Femur (tissue), 1 donor: ENCODE measurements around the gene AOC3.

Experiments used
- DNase-seq: peaks from one replicate; pipeline ENCODE4 v3.0.0-alpha.2; 2017

Gene AOC3

GRCh38 chr17:42850954-42851353 lies at the start of gene AOC3:
Gene AOC3, plus strand, starts transcription at chr17:42851199. Its CDS starts 145 bp downstream, at chr17:42851344.
- DNase-seq: peak; percentile 46

GRCh38 chr17:42803074-42803883 lies 47.7 kb upstream of the AOC3 start:
- DNase-seq: no peak

GRCh38 chr17:42804918-42805367 lies 46.1 kb upstream of the AOC3 start:
- no peak for DNase-seq

GRCh38 chr17:42806249-42806648 lies 44.8 kb upstream of the AOC3 start:
- DNase-seq: no peak

GRCh38 chr17:42809250-42809649 lies 41.7 kb upstream of the AOC3 start:
- no peak for DNase-seq

- DNase-seq: no peak
Measured at GRCh38 chr17:42814633-42815399, 36.2 kb upstream of the AOC3 start.

- no peak for DNase-seq
Measured at GRCh38 chr17:42817866-42818265, 33.1 kb upstream of the AOC3 start.

- no peak for DNase-seq
Measured at GRCh38 chr17:42818379-42818778, 32.6 kb upstream of the AOC3 start.

- DNase-seq: no peak
Measured at GRCh38 chr17:42819939-42820535, 31.0 kb upstream of the AOC3 start.

GRCh38 chr17:42821176-42821575 lies 29.8 kb upstream of the AOC3 start:
- DNase-seq: no peak

GRCh38 chr17:42827472-42827871 lies 23.5 kb upstream of the AOC3 start:
- no peak for DNase-seq

GRCh38 chr17:42830971-42831370 lies 20.0 kb upstream of the AOC3 start:
- no peak for DNase-seq

GRCh38 chr17:42832213-42832933 lies 18.6 kb upstream of the AOC3 start:
- no peak for DNase-seq

GRCh38 chr17:42832934-42833766 lies 17.8 kb upstream of the AOC3 start, which contains the start of gene PSME3:
Gene PSME3, plus strand, starts transcription at chr17:42833397. Its CDS starts 235 bp downstream, at chr17:42833632.
- DNase-seq: peak; percentile 95

- no peak for DNase-seq
Measured at GRCh38 chr17:42833767-42834422, 17.1 kb upstream of the AOC3 start.

GRCh38 chr17:42835732-42836131 lies 15.3 kb upstream of the AOC3 start:
- no peak for DNase-seq

- DNase-seq: no peak
Measured at GRCh38 chr17:42841975-42842685, 8.9 kb upstream of the AOC3 start.

GRCh38 chr17:42843358-42843934 lies 7.6 kb upstream of the AOC3 start:
- peak; percentile 49 for DNase-seq

- DNase-seq: peak; percentile 53
Measured at GRCh38 chr17:42844271-42844670, 6.7 kb upstream of the AOC3 start, which contains the start of gene AOC2. Gene AOC2, plus strand, starts transcription at chr17:42844580. Its CDS starts 47 bp downstream, at chr17:42844627.
